ENCODE data around the gene ITPK1.

Gene ITPK1

DNA sequence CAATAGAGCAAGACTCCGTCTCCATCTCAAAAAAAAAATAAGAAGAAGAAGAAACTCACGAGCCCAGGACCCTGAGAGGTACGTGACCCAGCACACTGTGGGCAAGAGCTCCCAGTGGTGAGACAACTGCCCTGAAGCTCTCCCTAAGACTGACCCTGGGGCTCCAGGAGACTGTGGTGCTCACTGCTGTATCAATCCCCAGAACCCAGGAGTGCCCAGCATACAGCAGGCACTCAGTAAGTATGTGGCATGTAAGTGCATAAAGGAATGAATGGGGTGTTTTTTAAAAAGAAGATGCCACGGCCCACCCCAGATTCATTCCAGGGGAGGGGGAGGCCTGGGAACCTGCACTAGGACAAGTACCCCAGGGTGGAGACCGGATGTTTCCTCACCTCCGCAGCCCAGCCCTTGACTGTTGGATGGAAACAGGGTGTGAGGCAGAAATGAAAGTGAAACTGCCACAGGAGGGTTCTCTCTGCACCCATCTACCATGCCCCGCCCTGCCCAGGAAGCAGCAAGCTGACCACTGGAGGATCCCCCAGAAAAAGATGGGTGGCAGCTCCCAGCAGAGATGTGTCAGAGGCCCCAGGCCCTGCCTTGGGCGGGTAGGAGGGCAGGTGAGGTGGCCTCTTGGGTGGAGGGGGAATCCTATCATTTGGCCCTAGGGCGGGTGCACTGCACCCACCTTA is 12.2 kb downstream of the ITPK1 start:
- peak; percentile 74 for DNase-seq
- peaks cover 38% of the 10 kb centered on the region for H3K79me2 ChIP-seq (ENCODE audit: low read length)
- TF ChIP-seq, protein P1, sequence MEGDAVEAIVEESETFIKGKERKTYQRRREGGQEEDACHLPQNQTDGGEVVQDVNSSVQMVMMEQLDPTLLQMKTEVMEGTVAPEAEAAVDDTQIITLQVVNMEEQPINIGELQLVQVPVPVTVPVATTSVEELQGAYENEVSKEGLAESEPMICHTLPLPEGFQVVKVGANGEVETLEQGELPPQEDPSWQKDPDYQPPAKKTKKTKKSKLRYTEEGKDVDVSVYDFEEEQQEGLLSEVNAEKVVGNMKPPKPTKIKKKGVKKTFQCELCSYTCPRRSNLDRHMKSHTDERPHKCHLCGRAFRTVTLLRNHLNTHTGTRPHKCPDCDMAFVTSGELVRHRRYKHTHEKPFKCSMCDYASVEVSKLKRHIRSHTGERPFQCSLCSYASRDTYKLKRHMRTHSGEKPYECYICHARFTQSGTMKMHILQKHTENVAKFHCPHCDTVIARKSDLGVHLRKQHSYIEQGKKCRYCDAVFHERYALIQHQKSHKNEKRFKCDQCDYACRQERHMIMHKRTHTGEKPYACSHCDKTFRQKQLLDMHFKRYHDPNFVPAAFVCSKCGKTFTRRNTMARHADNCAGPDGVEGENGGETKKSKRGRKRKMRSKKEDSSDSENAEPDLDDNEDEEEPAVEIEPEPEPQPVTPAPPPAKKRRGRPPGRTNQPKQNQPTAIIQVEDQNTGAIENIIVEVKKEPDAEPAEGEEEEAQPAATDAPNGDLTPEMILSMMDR (IDR thresholded peaks at IDR 0.05; ENCODE audit: low read length), result no peak
- TF ChIP-seq EZH2phosphoT487 (IDR thresholded peaks at IDR 0.05; ENCODE audit: low read length) (no peak), EZH2 (optimal IDR thresholded peaks at IDR 0.05; ENCODE audit: low read depth, low read length) (no peak)
- H3K27ac ChIP-seq (ENCODE audit: low read length), result peak overlapping the region; percentile 34; the same call in 1 of the 2 replicates
- H4K20me1 ChIP-seq (ENCODE audit: insufficient read depth, low read length), result no peaks in the 10 kb centered on the region
- H3K9ac ChIP-seq (ENCODE audit: low read length), result no peak overlapping the region
- H3K4me2 ChIP-seq (ENCODE audit: low read depth, low read length), result peak overlapping the region; percentile 74; the same call in 1 of the 2 replicates
- no peaks in the 10 kb centered on the region for H3K9me2 ChIP-seq (replicated peaks; ENCODE audit: insufficient read depth, low read length)
- no peaks in the 10 kb centered on the region for H3K27me3 ChIP-seq (replicated peaks; ENCODE audit: insufficient read depth, low read length)
- H3K4me3 ChIP-seq (ENCODE audit: low read length), result peak overlapping the region; percentile 25; the same call in 1 of the 2 replicates
- H3K9me3 ChIP-seq (replicated peaks; ENCODE audit: insufficient read depth, low read length), result no peaks in the 10 kb centered on the region
- peak overlapping the region; percentile 23; the same call in 1 of the 2 replicates for H2AFZ ChIP-seq (ENCODE audit: low read length)
- no peaks in the 10 kb centered on the region for H3F3A ChIP-seq (ENCODE audit: insufficient read depth, low read length)
- peaks cover 5% of the 10 kb centered on the region; the same call in 1 of the 2 replicates for H3K4me1 ChIP-seq (ENCODE audit: low read length)
- no peaks in the 10 kb centered on the region for H3K36me3 ChIP-seq (replicated peaks; ENCODE audit: insufficient read depth, low read length)

DNA sequence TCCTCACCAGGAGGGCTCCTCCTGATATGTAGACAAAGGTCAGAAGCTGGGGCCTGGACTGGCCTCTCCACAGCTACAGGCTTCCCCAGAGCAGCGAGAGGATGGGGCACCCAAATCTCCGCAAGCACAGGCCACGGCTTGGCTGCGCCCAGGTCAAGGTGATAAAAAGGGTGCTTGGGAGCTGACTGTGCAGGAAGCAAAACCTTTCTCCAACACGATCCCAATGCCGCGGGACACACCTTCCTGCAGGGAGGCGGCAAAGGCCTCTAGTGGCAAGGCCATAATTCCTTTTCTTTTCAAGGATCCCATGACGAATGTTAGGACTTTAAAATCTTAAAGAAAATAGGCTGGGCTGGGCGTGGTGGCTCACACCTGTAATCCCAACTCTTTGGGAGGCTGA is 13.6 kb downstream of the ITPK1 start:
- peaks cover 5% of the 10 kb centered on the region; the same call in 1 of the 2 replicates for H3K4me1 ChIP-seq (ENCODE audit: low read length)
- no peaks in the 10 kb centered on the region for H3F3A ChIP-seq (ENCODE audit: insufficient read depth, low read length)
- no peaks in the 10 kb centered on the region for H3K27me3 ChIP-seq (replicated peaks; ENCODE audit: insufficient read depth, low read length)
- H3K36me3 ChIP-seq (replicated peaks; ENCODE audit: insufficient read depth, low read length), result no peaks in the 10 kb centered on the region
- H2AFZ ChIP-seq (ENCODE audit: low read length), result no peak overlapping the region
- H3K79me2 ChIP-seq (ENCODE audit: low read length), result peaks cover 32% of the 10 kb centered on the region
- no peak for DNase-seq
- no peak overlapping the region for H3K27ac ChIP-seq (ENCODE audit: low read length)
- no peak overlapping the region for H3K4me2 ChIP-seq (ENCODE audit: low read depth, low read length)
- no peaks in the 10 kb centered on the region for H3K9me3 ChIP-seq (replicated peaks; ENCODE audit: insufficient read depth, low read length)
- H4K20me1 ChIP-seq (ENCODE audit: insufficient read depth, low read length), result no peaks in the 10 kb centered on the region
- TF ChIP-seq EZH2 (optimal IDR thresholded peaks at IDR 0.05; ENCODE audit: low read depth, low read length) (no peak), EZH2phosphoT487 (IDR thresholded peaks at IDR 0.05; ENCODE audit: low read length) (no peak)
- TF ChIP-seq, protein P1 (IDR thresholded peaks at IDR 0.05; ENCODE audit: low read length), result no peak
- no peak overlapping the region for H3K4me3 ChIP-seq (ENCODE audit: low read length)
- no peak overlapping the region for H3K9ac ChIP-seq (ENCODE audit: low read length)
- no peaks in the 10 kb centered on the region for H3K9me2 ChIP-seq (replicated peaks; ENCODE audit: insufficient read depth, low read length)

DNA sequence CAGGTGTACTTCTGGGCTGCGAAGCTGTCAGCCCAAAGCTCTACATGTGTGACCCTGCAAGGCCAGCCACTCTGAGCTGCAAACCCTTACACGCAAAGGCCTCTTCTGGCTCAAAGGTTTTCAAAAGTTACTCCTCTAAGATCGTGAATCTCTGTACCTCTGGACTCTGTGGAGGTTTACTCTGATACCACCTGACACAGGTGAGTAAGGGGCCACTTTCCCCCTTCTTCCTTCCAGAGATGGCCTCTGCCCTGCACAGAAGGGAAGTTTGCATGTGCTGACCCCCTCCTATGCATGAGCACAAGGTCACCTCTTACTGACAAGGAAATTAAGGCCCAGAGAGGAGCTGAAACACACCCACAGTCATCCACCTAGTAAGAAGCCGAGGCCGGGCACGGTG is 14.5 kb downstream of the ITPK1 start:
- no peak for TF ChIP-seq EZH2phosphoT487 (IDR thresholded peaks at IDR 0.05; ENCODE audit: low read length)
- TF ChIP-seq, protein P1 (IDR thresholded peaks at IDR 0.05; ENCODE audit: low read length), result no peak
- Histone ChIP-seq H3K36me3 (replicated peaks; ENCODE audit: insufficient read depth, low read length) (no peaks in the 10 kb centered on the region), H3K27ac (ENCODE audit: low read length) (no peak overlapping the region), H3K4me1 (ENCODE audit: low read length) (peaks cover 5% of the 10 kb centered on the region; the same call in 1 of the 2 replicates), H3K9me2 (replicated peaks; ENCODE audit: insufficient read depth, low read length) (no peaks in the 10 kb centered on the region), H3K79me2 (ENCODE audit: low read length) (peaks cover 32% of the 10 kb centered on the region), H3K27me3 (replicated peaks; ENCODE audit: insufficient read depth, low read length) (no peaks in the 10 kb centered on the region), H3K9me3 (replicated peaks; ENCODE audit: insufficient read depth, low read length) (no peaks in the 10 kb centered on the region), H3K4me3 (ENCODE audit: low read length) (no peak overlapping the region), H2AFZ (ENCODE audit: low read length) (no peak overlapping the region), H3K4me2 (ENCODE audit: low read depth, low read length) (no peak overlapping the region), H3F3A (ENCODE audit: insufficient read depth, low read length) (no peaks in the 10 kb centered on the region), H4K20me1 (ENCODE audit: insufficient read depth, low read length) (no peaks in the 10 kb centered on the region), H3K9ac (ENCODE audit: low read length) (no peak overlapping the region)
- no peak for DNase-seq
